ENCODE results near the gene ADAM19. TPM values are rescaled to one million over a fixed set of nuclear protein-coding genes. Genes with fewer than 3 reads are reported as not detected.

The ADAM19 gene
- total and polyA plus RNA-seq, 2 donors (not counting 1 experiment from before 2014, with no cell fraction given): 13.0 to 65.2 TPM

DNA sequence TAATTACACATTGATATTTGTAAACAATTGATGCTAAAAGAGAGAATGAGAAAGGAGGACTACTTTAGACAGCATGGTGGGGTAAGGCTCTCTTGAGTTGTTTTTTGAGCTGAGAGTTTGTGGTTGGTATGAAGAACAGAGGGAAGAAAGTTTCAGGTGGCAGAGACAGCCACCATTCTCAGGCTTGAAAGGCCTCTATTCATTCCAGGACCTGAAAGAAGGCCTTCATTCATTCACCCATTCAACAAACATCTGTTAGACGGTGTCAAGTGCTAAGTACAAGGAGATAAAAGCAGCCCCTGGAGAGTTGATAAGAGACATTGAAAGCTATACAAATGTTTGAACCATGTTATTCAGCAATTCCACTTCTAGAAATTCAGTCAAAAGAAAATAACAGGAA, 21.7 kb upstream of the ADAM19 start:
- no peaks in the 10 kb centered on the region for H4K20me1 ChIP-seq (ENCODE audit: control insufficient read depth, extremely low read depth, insufficient read depth, low read length)
- no peak overlapping the region for H3K4me2 ChIP-seq (ENCODE audit: extremely low read depth, insufficient read depth, low read length)
- H3K9me3 ChIP-seq (ENCODE audit: control insufficient read depth, insufficient read depth, low read depth, low read length): no peaks in the 10 kb centered on the region
- H3K36me3 ChIP-seq (ENCODE audit: control insufficient read depth, insufficient read depth, low read length): no peaks in the 10 kb centered on the region
- DNase-seq (ENCODE audit: low read depth in 2 of 2): no peak
- no peaks in the 10 kb centered on the region for H3K79me2 ChIP-seq (ENCODE audit: control insufficient read depth, insufficient read depth, low read length)
- H3K27ac ChIP-seq (ENCODE audit: insufficient read depth, low read length): no peak overlapping the region
- no peaks in the 10 kb centered on the region for H3K27me3 ChIP-seq (ENCODE audit: control insufficient read depth, insufficient read depth, low read length)
- no peak overlapping the region for H3K4me3 ChIP-seq (replicated peaks in 1 of 4; ENCODE audit: control extremely low read depth in 1 of 4, insufficient read depth in 1 of 4, low read depth in 3 of 4, low read length in 4 of 4)
- no peak overlapping the region for H2AFZ ChIP-seq (ENCODE audit: low read length)
- no peak overlapping the region for H3K9ac ChIP-seq (ENCODE audit: insufficient read depth, low read length)
- H3K4me1 ChIP-seq (ENCODE audit: control insufficient read depth, extremely low read depth, insufficient read depth, low read length): no peaks in the 10 kb centered on the region
- no peak for TF ChIP-seq EZH2 (IDR thresholded peaks at IDR 0.05; ENCODE audit: low read length, missing control alignments)
- TF ChIP-seq, protein P1, sequence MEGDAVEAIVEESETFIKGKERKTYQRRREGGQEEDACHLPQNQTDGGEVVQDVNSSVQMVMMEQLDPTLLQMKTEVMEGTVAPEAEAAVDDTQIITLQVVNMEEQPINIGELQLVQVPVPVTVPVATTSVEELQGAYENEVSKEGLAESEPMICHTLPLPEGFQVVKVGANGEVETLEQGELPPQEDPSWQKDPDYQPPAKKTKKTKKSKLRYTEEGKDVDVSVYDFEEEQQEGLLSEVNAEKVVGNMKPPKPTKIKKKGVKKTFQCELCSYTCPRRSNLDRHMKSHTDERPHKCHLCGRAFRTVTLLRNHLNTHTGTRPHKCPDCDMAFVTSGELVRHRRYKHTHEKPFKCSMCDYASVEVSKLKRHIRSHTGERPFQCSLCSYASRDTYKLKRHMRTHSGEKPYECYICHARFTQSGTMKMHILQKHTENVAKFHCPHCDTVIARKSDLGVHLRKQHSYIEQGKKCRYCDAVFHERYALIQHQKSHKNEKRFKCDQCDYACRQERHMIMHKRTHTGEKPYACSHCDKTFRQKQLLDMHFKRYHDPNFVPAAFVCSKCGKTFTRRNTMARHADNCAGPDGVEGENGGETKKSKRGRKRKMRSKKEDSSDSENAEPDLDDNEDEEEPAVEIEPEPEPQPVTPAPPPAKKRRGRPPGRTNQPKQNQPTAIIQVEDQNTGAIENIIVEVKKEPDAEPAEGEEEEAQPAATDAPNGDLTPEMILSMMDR (conservative IDR thresholded peaks at IDR 0.05 in 1 of 2, IDR thresholded peaks at IDR 0.05 in 1 of 2; ENCODE audit: low read depth in 1 of 2, low read length in 2 of 2): no peak

DNA sequence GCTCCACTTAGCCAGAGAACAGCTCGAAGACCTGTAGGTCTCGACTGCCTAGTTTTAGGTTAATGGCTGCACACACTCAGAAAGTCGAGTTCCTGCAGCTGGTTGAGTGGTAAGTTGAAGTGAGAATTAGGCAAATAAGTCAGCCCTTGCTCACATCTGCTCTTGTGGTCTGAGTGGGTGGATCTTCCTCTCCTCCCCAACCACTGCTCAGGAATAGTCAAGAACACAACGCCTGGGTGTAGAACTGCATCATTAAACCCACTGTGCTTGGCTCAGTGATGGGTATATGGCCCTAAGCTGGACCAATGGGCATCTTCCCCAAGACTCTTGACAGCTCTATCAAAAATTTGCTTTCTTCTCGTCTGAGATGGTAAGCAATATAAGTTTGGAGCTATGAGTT, 20.9 kb upstream of the ADAM19 start:
- Histone ChIP-seq H3K4me3 (replicated peaks in 1 of 4; ENCODE audit: control extremely low read depth in 1 of 4, insufficient read depth in 1 of 4, low read depth in 3 of 4, low read length in 4 of 4) (no peak overlapping the region), H3K4me1 (ENCODE audit: control insufficient read depth, extremely low read depth, insufficient read depth, low read length) (no peaks in the 10 kb centered on the region), H3K9me3 (ENCODE audit: control insufficient read depth, insufficient read depth, low read depth, low read length) (no peaks in the 10 kb centered on the region), H3K27ac (ENCODE audit: insufficient read depth, low read length) (no peak overlapping the region), H4K20me1 (ENCODE audit: control insufficient read depth, extremely low read depth, insufficient read depth, low read length) (no peaks in the 10 kb centered on the region), H3K36me3 (ENCODE audit: control insufficient read depth, insufficient read depth, low read length) (no peaks in the 10 kb centered on the region), H3K9ac (ENCODE audit: insufficient read depth, low read length) (no peak overlapping the region), H3K79me2 (ENCODE audit: control insufficient read depth, insufficient read depth, low read length) (no peaks in the 10 kb centered on the region), H3K27me3 (ENCODE audit: control insufficient read depth, insufficient read depth, low read length) (no peaks in the 10 kb centered on the region), H3K4me2 (ENCODE audit: extremely low read depth, insufficient read depth, low read length) (no peak overlapping the region), H2AFZ (ENCODE audit: low read length) (no peak overlapping the region)
- TF ChIP-seq, protein P1 (conservative IDR thresholded peaks at IDR 0.05 in 1 of 2, IDR thresholded peaks at IDR 0.05 in 1 of 2; ENCODE audit: low read depth in 1 of 2, low read length in 2 of 2): no peak
- TF ChIP-seq EZH2 (IDR thresholded peaks at IDR 0.05; ENCODE audit: low read length, missing control alignments): no peak
- DNase-seq (ENCODE audit: low read depth in 2 of 2): peak in 1 of 2 donors; percentile 61

- H3K36me3 ChIP-seq (ENCODE audit: control insufficient read depth, insufficient read depth, low read length): no peaks in the 10 kb centered on the region
- H3K4me2 ChIP-seq (ENCODE audit: extremely low read depth, insufficient read depth, low read length): no peak overlapping the region
- no peaks in the 10 kb centered on the region for H3K27me3 ChIP-seq (ENCODE audit: control insufficient read depth, insufficient read depth, low read length)
- no peak overlapping the region for H3K27ac ChIP-seq (ENCODE audit: insufficient read depth, low read length)
- no peaks in the 10 kb centered on the region for H3K9me3 ChIP-seq (ENCODE audit: control insufficient read depth, insufficient read depth, low read depth, low read length)
- H3K4me1 ChIP-seq (ENCODE audit: control insufficient read depth, extremely low read depth, insufficient read depth, low read length): peaks cover 3% of the 10 kb centered on the region
- DNase-seq (ENCODE audit: low read depth in 2 of 2): no peak
- no peak overlapping the region for H2AFZ ChIP-seq (ENCODE audit: low read length)
- no peak overlapping the region for H3K4me3 ChIP-seq (replicated peaks in 1 of 4; ENCODE audit: control extremely low read depth in 1 of 4, insufficient read depth in 1 of 4, low read depth in 3 of 4, low read length in 4 of 4)
- TF ChIP-seq EZH2 (IDR thresholded peaks at IDR 0.05; ENCODE audit: low read length, missing control alignments): no peak
- TF ChIP-seq, protein P1 (conservative IDR thresholded peaks at IDR 0.05 in 1 of 2, IDR thresholded peaks at IDR 0.05 in 1 of 2; ENCODE audit: low read depth in 1 of 2, low read length in 2 of 2): no peak
- no peaks in the 10 kb centered on the region for H3K79me2 ChIP-seq (ENCODE audit: control insufficient read depth, insufficient read depth, low read length)
- H3K9ac ChIP-seq (ENCODE audit: insufficient read depth, low read length): no peak overlapping the region
- H4K20me1 ChIP-seq (ENCODE audit: control insufficient read depth, extremely low read depth, insufficient read depth, low read length): no peaks in the 10 kb centered on the region
These were observed 19.3 kb upstream of the ADAM19 start for GRCh38 chr5:157594675-157595459.
